Cardiac fibroblast (primary cell): Measurements from ENCODE around the gene ZMIZ2.

Experiments used
- DNase-seq, 2 donors: peaks; one replicate each; pipeline versions ENCODE4 v3.0.0 to v3.0.0-alpha.2; 2010; ENCODE audit warnings: low read depth in 2 of 2
- H3K4me3 ChIP-seq, 2 donors: replicated peaks in 1 of 2; 1 replicate in 1 of 2; 2 replicates in 1 of 2; pipeline ENCODE4 v1.5.1; 2011; ENCODE audit warnings: low read depth in 2 of 2, low read length in 2 of 2, mild to moderate bottlenecking in 2 of 2, moderate library complexity in 1 of 2
- TF ChIP-seq, protein P1 (sequence below): IDR thresholded peaks from one replicate; pipeline ENCODE4 v1.5.1; 2011; ENCODE audit warnings: low read depth, mild to moderate bottlenecking, low read length, inconsistent platforms

ZMIZ2 gene

DNA sequence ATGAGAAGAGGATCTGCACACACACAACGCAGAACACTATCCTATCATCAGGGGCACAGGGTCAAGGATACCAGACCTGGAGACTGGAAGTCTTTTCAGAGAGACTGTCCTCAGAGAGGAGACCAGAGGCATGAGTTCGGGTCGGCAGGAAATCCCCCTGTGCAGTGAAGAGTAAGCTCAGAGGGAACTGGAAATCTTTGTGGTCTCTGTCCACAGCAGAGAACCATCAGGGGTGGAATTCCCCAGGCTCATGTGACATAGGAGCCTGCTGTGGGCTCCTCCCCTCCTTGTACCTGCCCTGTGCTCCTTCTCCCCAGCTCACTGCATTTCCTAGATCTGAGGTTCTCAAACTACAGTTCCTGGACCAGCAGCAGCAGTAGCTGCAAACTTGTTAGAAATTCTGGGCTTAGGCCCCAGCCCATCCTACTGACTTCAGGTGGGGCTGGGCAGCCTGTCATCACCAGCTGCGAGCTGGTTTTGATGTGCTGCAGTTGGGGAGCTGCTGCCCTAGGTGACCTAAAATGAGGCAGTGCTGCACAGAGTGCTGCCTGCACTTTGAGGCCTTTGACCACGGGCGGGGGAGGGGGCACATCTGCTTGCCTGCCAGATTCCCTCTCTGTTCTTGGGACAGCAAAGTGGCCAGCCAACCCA, 2.4 kb downstream of the ZMIZ2 start:
- TF ChIP-seq, protein P1, sequence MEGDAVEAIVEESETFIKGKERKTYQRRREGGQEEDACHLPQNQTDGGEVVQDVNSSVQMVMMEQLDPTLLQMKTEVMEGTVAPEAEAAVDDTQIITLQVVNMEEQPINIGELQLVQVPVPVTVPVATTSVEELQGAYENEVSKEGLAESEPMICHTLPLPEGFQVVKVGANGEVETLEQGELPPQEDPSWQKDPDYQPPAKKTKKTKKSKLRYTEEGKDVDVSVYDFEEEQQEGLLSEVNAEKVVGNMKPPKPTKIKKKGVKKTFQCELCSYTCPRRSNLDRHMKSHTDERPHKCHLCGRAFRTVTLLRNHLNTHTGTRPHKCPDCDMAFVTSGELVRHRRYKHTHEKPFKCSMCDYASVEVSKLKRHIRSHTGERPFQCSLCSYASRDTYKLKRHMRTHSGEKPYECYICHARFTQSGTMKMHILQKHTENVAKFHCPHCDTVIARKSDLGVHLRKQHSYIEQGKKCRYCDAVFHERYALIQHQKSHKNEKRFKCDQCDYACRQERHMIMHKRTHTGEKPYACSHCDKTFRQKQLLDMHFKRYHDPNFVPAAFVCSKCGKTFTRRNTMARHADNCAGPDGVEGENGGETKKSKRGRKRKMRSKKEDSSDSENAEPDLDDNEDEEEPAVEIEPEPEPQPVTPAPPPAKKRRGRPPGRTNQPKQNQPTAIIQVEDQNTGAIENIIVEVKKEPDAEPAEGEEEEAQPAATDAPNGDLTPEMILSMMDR: no peak
- no peak for DNase-seq
- H3K4me3 ChIP-seq: no peak overlapping the region

DNA sequence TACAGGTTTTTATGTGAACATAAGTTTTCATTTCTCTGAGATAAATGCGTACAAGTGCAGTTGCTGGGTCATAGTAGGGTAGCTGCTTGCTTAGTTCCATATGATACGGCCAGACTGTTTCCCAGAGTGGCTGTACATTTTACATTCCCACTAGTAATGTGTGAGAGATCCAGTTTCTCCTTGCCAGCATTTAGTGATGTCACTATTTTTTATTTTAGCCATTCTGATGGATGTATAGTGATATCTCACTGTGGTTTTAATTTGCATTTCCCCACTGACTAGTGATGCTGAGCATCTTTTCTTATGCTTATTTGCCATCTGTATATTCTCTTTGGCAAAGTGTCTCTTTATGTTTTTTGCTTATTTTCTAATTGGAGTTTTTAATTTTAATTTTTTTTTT, 4.2 kb downstream of the ZMIZ2 start:
- H3K4me3 ChIP-seq: no peak overlapping the region
- TF ChIP-seq, protein P1: no peak
- DNase-seq: no peak

DNA sequence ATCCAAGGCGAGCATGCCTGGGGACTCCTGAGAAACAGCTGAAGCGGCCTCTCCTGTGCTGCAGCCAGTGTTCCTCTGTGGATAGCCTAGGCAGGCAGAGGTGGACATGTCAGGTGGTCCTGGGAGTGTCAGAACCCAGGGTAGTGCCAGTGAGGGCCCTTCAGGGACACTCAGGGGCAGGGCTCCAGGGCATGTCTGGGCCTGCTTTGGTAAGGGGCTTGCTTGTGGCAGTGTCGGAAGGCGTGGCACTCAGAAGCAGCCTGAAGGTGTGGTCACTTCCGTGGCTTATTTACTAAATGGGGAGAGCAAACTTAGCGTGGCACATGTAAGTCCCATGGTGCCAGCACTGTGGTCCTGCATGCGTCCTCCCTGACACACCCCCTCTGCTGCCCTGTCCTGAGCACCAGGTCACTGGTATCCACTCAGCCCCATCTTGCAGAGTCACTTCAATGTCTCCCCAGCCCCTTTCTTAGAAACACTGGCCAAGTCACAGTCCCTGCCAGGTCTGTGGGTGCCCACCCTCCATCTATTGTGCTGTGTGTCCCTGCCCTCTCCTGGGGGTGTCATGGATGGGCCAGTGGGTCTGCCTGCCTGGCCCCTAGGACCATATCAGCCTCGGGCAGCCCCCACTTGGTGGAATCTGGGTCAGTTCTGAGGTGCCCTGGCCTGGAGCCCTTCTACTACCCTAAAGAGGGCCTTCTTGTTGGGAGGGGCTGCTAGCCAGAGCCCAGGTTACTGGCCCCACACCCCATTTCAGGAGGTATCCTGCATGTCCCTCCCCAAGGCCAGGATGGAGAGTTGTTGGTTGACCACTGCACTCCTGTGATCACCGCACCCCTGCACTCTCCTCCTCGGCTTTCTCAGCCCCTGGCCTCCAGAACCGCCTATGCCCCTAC, 6.4 kb downstream of the ZMIZ2 start:
- TF ChIP-seq, protein P1: no peak
- no peak for DNase-seq
- no peak overlapping the region for H3K4me3 ChIP-seq

DNA sequence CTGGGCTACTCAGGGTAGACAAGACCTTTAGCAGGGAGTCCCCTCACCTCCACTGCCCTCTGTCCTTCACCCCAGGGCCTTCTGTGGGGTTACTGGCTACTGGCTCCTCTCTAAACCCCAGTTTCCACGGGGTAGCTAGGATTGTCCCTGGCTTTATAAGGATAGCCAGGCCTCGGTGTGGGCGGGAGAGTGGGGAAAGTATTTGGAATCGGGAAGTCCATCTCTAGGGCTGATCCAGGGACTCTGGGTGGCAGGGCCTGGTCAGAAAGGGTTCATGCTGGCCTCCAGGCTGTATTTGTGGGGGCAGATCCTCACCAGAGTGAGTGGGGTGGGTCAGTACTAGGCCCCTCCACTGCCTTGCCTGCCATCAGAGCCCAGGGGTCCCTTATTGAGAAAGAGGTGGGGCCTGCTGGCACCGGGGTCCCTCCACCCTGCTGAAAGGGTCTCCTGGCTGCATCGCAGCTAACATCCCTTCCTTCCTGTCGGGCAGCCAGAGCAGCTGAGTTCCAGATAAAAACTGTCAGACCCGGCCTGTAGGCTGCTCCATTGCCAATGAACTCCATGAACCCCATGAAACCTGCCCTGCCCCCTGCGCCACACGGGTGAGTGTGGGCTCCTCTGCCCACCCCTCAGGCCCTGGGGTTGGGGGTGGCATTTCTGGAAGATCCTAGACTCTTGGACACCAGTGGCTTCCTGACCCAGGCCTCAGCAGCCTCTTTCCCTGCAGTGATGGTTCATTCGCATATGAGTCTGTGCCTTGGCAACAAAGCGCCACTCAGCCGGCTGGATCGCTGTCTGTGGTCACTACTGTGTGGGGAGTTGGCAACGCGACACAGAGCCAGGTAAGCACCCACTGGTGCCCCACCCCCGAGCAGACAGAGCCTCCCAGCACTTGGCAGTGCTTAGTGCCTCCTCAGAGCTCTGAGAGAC, 7.3 kb downstream of the ZMIZ2 start:
- H3K4me3 ChIP-seq: no peak overlapping the region
- DNase-seq: no peak
- TF ChIP-seq, protein P1: no peak

DNA sequence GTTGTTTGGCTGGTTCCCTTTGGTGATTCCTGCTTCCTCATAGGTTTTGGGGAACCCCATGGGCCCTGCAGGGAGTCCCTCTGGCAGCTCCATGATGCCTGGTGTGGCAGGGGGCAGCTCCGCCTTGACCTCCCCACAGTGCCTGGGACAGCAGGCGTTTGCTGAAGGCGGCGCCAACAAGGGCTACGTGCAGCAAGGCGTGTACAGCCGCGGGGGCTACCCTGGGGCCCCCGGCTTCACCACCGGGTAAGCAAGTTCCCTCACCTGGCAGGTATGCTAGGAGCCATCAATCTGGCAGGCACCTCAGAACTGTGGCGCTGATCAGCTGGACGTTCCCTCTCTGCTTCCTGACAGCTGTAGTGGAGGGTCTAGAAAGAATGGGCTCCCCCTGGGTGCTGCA, 8.3 kb downstream of the ZMIZ2 start:
- TF ChIP-seq, protein P1: no peak
- no peak for DNase-seq
- no peak overlapping the region for H3K4me3 ChIP-seq

DNA sequence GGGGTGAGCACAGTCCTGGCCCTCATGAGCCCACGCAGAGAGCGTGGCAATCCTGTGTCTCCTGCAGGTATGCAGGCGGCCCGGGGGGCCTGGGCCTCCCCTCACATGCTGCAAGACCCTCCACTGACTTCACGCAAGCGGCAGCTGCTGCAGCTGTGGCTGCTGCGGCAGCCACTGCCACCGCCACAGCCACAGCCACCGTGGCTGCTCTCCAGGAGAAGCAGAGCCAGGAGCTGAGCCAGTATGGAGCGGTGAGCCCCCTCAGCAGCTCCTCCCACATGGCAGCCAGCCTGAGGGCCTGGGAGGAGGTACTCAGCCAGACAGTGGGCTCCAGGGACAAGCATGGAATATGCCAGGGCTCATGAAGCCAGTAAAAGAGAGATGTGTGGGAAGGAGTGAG, 8.7 kb downstream of the ZMIZ2 start:
- TF ChIP-seq, protein P1: no peak
- DNase-seq: peak in 1 of 2 donors; percentile 55
- H3K4me3 ChIP-seq: no peak overlapping the region
